Adrenal gland (tissue), 12 donors: ENCODE measurements around the gene RTL1. TPM values are rescaled to one million over a fixed set of nuclear protein-coding genes. Genes with fewer than 3 reads are reported as not detected.

Experiments used
- DNase-seq, 7 donors: peaks; one replicate each; pipeline ENCODE4 v3.0.0-alpha.2; 2019 to 2020
- H3K27ac ChIP-seq, 5 donors: fragments of 200-600 bp; sonication (generic) in 4 of 5; 1 replicate in 3 of 5; 2 replicates in 2 of 5; pipeline versions ENCODE4 v1.5.1 to v1.8.0; 2016 to 2020; ENCODE audit warnings: mild to moderate bottlenecking in 1 of 5
- H3K27me3 ChIP-seq: fragments of 200-600 bp; 2 replicates; pipeline ENCODE4 v1.8.0; 2021
- H3K36me3 ChIP-seq, 2 donors: fragments of 200-600 bp; replicated peaks in 1 of 2; 1 replicate in 1 of 2; 2 replicates in 1 of 2; pipeline versions ENCODE4 v1.5.1 to v1.8.0; 2018 to 2022
- H3K4me1 ChIP-seq, 2 donors: fragments of 200-600 bp; replicated peaks in 1 of 2; 1 replicate in 1 of 2; 2 replicates in 1 of 2; pipeline versions ENCODE4 v1.5.1 to v1.8.0; 2018 to 2021
- H3K4me3 ChIP-seq, 4 donors: fragments of 200-600 bp; sonication (generic) in 3 of 4; one replicate each; pipeline ENCODE4 v1.5.1; 2016 to 2018
- H3K9me3 ChIP-seq, 3 donors: fragments of 200-600 bp; sonication (generic) in 1 of 3; replicated peaks in 1 of 3; 1 replicate in 2 of 3; 2 replicates in 1 of 3; pipeline versions ENCODE4 v1.5.1 to v1.8.0; 2016 to 2021
- POLR2A ChIP-seq, 2 donors: fragments of 450-650 bp; IDR thresholded peaks; one replicate each; pipeline ENCODE4 v1.6.1; 2017; ENCODE audit warnings: antibody characterized with exemption in 2 of 2, mild to moderate bottlenecking in 2 of 2, moderate library complexity in 1 of 2
- WGBS, 4 donors: extraction: QIAGEN DNeasy Blood & Tissue Kit in 2 of 4; methylation state at CpG; one replicate each; pipeline versions ENCODE4 v1.1.5 to v1.1.7; 2013 to 2017; 5-methylcytosine and 5-hydroxymethylcytosine counted together
- intact Hi-C, 2 donors: fragments of 100-400 bp; cut with DNase I; formaldehyde crosslinking; loops; one replicate each; pipeline versions ENCODE4 v1.14.1 to v1.15.0; 2022 to 2023
- polyA plus RNA-seq, 3 donors: library from polyadenylated mRNA; stranded (reverse); fragments of 200-250 nt in 2 of 3; fragments of 350-450 nt in 1 of 3; fragmentation: Illumina TruSeq in 1 of 3; extraction: RNeasy Lipid Tissue Mini Kit (QIAGEN cat#74804) in 1 of 3; gene quantifications; one replicate each; pipeline ENCODE4 v1.2.3, GENCODE V29; 2013 to 2014
- total RNA-seq, 9 donors: library from RNA; depleted of rRNA in 4 of 9; stranded (reverse); fragments of >200 nt in 4 of 9; fragments of 120-200 nt in 1 of 9; fragmentation: NEBNext Ultra II Directional in 1 of 9; extraction: Animal tissue kit (Norgen Biotek cat#: 25700) in 1 of 9; gene quantifications; one replicate each; pipeline versions ENCODE4 v1.1.0 to v1.2.4, GENCODE V29; 2013 to 2023
- TF ChIP-seq, protein P1 (sequence below), 6 experiments: fragments of 450-650 bp in 4 of 6; fragments of 200-600 bp in 2 of 6; sonication (generic) in 1 of 6; IDR thresholded peaks; 1 replicate in 5 of 6; 2 replicates in 1 of 6; pipeline versions ENCODE4 v1.5.1 to v1.8.0; 2016 to 2021; ENCODE audit warnings: antibody characterized with exemption in 6 of 6, mild to moderate bottlenecking in 2 of 6, moderate library complexity in 1 of 6
- donor health status: healthy with polysubstance abuse.
- donor health status: Bipolar disorder and iron deficiency.
- donor health status: DM: yes; HTN: yes; CAD: no.
- donor health status: DM: no; HTN: no; CAD: no.
- donor health status: DM: no; HTN: no; CAD: no.
- donor health status: DM: yes; HTN: yes; CAD: no.

Gene RTL1
- total and polyA plus RNA-seq, 12 donors = 0.11 to 6.2 (median 1.0) TPM; not detected in 3

DNA sequence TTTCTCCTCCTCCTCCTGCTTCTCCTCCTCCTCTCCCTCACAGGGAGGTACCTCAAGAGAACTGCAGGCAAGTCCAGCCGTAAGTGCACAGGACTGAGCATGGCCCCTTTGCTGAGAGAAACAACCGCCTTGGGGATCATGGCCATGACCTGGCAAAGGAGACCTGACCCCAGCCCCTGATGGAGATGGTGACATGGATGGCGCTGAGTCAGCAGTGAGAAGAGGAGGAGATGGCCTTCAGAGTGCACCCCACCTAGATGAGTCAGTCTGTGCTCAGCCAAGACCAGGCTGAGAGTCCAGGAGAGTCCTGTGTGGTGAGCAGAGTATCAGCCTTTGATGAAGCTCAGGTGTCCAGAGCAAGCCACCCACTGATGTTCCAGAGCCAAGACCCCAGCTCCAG is 41.2 kb downstream of the RTL1 start:
- Histone ChIP-seq H3K27ac (no peak overlapping the region), H3K4me1 (peaks cover 0 to 6% of the 10 kb centered on the region in 2 donors), H3K27me3 (no peaks in the 10 kb centered on the region), H3K36me3 (peaks cover 0 to 15% of the 10 kb centered on the region in 2 donors), H3K4me3 (no peak overlapping the region), H3K9me3 (no peaks in the 10 kb centered on the region)
- WGBS, 4 donors = 30 to 45% (median 31%) methylated on average over 3 of the region's 3 CpGs
- intact Hi-C loops = no loop called here
- DNase-seq = peak; percentile 68 to 86 (median 77)
- TF ChIP-seq, protein P1, sequence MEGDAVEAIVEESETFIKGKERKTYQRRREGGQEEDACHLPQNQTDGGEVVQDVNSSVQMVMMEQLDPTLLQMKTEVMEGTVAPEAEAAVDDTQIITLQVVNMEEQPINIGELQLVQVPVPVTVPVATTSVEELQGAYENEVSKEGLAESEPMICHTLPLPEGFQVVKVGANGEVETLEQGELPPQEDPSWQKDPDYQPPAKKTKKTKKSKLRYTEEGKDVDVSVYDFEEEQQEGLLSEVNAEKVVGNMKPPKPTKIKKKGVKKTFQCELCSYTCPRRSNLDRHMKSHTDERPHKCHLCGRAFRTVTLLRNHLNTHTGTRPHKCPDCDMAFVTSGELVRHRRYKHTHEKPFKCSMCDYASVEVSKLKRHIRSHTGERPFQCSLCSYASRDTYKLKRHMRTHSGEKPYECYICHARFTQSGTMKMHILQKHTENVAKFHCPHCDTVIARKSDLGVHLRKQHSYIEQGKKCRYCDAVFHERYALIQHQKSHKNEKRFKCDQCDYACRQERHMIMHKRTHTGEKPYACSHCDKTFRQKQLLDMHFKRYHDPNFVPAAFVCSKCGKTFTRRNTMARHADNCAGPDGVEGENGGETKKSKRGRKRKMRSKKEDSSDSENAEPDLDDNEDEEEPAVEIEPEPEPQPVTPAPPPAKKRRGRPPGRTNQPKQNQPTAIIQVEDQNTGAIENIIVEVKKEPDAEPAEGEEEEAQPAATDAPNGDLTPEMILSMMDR (IDR thresholded peaks at IDR 0.05) = no peak
- TF ChIP-seq POLR2A (IDR thresholded peaks at IDR 0.05) = no peak

DNA sequence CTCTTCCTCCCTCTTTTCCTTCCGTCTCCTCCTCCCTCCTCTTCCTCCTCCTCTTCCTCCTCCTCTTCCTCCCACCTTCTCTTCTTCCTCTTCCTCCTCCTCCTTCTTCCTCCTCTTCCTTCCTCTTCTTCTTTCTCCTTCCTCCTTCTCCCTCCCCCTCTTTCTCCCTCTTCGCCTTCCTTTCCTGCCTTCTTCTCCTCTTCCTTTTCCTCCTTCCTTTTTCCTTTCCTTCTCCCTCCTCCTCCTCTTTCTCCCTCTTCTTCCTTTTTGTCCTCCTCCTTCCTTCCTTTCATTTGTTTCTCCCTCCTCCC is 41.6 kb downstream of the RTL1 start:
- intact Hi-C loops = no loop called here
- Histone ChIP-seq H3K4me1 (peaks cover 0 to 6% of the 10 kb centered on the region in 2 donors), H3K4me3 (no peak overlapping the region), H3K36me3 (peaks cover 0 to 15% of the 10 kb centered on the region in 2 donors), H3K27ac (no peak overlapping the region), H3K9me3 (no peaks in the 10 kb centered on the region), H3K27me3 (no peaks in the 10 kb centered on the region)
- TF ChIP-seq, protein P1 (IDR thresholded peaks at IDR 0.05) = no peak
- TF ChIP-seq POLR2A (IDR thresholded peaks at IDR 0.05) = no peak
- DNase-seq = no peak
- 88 to 98% (median 90%) methylated on average over 2 of the region's 2 CpGs for WGBS, 4 donors

DNA sequence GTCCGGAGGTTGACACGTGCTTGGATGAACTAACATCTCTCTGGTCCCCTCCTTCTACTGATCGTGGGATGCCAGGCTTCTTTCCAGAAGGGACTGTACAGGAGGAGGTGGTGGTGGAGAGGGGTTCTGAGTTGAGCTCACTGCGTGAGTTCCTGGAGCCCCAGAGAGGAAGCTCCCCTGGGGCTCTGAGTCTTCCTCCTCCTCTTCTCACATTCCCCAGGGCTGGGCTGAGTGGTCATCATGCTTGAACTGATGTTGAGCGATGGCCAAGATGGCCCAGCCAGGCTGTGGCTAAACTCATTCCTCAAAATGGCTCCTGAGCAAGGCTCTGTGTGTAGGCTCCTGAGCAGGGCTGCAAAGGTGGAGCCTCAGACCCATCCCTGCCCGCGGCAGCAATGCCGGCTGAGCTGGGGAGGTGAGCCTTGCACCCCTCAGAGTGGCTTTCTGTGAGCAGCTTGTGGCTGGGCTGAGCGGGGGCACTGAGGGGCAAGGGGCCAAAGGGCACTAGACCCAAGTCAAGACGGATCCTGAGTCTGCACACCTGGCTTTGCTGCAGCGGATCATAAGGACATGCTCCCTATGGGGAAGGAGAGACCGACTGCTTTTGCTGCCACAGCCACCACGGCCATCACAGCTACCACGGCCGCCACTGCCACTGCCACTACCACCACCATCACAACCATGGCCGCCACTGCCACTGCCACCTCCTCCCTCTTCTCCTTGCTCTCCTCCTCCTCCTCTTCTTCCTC is 42.2 kb downstream of the RTL1 start:
- intact Hi-C loops = no loop called here
- Histone ChIP-seq H3K9me3 (no peaks in the 10 kb centered on the region), H3K27ac (peak overlapping the region in 1 of 5 donors; percentile 16), H3K4me3 (no peak overlapping the region), H3K4me1 (peaks cover 0 to 6% of the 10 kb centered on the region in 2 donors), H3K27me3 (no peaks in the 10 kb centered on the region), H3K36me3 (peaks cover 0 to 18% of the 10 kb centered on the region in 2 donors)
- TF ChIP-seq, protein P1 (IDR thresholded peaks at IDR 0.05) = no peak
- TF ChIP-seq POLR2A (IDR thresholded peaks at IDR 0.05) = no peak
- WGBS, 4 donors = 91 to 96% (median 91%) methylated on average over 12 to 16 of the region's 16 CpGs
- no peak for DNase-seq

DNA sequence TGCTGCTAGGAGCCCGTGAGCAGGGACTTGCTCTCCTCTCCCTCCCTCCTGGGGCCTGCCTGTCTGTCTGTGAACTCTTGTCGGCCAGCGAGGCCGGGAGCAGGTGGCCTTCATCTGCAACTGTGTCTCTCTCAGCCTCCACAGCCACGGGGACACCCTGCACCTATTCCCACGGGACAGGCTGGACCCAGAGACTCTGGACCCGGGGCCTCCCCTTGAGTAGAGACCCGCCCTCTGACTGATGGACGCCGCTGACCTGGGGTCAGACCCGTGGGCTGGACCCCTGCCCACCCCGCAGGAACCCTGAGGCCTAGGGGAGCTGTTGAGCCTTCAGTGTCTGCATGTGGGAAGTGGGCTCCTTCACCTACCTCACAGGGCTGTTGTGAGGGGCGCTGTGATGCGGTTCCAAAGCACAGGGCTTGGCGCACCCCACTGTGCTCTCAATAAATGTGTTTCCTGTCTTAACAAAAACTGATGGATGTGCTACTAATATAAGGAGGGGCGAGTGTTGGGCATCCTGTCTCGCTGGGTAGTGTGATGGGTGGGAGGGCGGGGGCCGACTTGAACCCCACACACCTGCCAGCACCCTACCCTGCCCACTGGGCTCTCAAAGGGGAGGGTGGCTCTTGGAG is 42.9 kb downstream of the RTL1 start:
- 62 to 87% (median 77%) methylated on average over 4 to 19 of the region's 19 CpGs for WGBS, 4 donors
- Histone ChIP-seq H3K4me1 (peaks cover 0 to 6% of the 10 kb centered on the region in 2 donors), H3K27ac (peak overlapping the region in 1 of 5 donors; percentile 20), H3K27me3 (no peaks in the 10 kb centered on the region), H3K4me3 (no peak overlapping the region), H3K9me3 (no peaks in the 10 kb centered on the region), H3K36me3 (peaks cover 0 to 20% of the 10 kb centered on the region in 2 donors)
- intact Hi-C loops = no loop called here
- TF ChIP-seq, protein P1 (IDR thresholded peaks at IDR 0.05) = no peak
- no peak for DNase-seq
